ENCODE data around the gene SECTM1. TPM values are rescaled to one million over a fixed set of nuclear protein-coding genes. Genes with fewer than 3 reads are reported as not detected.

The SECTM1 gene
- total RNA-seq, 1 donor from 2014 or later, result 14.6 TPM

DNA sequence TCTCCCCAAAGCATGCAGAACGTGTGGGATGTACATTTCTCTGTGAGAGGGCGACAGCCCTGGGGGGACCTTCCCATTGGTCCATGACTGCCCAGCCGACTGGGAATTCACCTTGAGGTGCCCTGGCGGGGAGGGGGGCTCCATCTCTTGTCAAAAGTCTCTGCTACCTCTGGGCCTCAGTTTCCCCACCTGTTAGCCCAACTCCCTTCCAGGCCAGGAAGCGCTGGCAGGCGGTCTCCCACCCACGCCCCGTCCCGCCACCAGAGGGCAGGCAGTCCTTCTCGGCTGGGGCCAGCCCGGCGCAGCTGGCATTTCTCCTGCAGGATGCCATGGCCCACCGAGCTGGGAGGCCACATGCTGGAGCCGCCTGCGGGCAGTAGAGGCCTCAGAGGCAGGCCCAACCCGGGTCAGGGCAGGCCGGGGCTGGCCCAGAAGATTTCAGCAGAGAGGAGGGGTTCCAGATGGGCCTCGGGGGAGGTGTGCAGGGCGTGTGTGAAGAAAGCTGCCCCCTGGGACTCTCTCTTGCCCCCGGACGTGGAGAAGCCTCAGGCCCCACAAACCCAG lies 32.8 kb downstream of the SECTM1 start:
- DNase-seq (ENCODE audit: low spot score), result no peak

- DNase-seq (ENCODE audit: low spot score), result no peak
These were observed 33.3 kb downstream of the SECTM1 start for GRCh38 chr17:82300228-82300627.

DNA sequence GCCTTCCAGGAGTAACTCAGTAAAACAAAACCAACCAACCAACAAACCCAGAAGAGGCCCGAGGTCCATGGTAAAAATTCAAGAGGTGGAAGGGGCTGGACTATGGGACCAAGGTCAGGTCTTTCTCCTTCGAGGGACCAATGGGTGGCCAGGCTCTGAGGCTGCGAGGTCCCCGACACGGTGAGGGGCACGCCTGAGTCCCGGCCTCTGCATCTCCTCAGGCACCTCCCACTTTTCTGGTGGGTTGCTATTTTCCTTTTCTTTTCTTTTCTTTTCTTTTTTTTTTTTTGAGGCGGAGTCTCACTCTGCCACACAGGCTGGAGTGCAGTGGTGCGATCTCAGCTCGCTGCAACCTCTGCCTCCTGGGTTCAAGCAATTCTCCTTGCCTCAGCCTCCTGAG lies 34.1 kb downstream of the SECTM1 start:
- DNase-seq (ENCODE audit: low spot score), result no peak

- no peak for DNase-seq (ENCODE audit: low spot score)
These were observed 34.8 kb downstream of the SECTM1 start for GRCh38 chr17:82298538-82299421.

DNA sequence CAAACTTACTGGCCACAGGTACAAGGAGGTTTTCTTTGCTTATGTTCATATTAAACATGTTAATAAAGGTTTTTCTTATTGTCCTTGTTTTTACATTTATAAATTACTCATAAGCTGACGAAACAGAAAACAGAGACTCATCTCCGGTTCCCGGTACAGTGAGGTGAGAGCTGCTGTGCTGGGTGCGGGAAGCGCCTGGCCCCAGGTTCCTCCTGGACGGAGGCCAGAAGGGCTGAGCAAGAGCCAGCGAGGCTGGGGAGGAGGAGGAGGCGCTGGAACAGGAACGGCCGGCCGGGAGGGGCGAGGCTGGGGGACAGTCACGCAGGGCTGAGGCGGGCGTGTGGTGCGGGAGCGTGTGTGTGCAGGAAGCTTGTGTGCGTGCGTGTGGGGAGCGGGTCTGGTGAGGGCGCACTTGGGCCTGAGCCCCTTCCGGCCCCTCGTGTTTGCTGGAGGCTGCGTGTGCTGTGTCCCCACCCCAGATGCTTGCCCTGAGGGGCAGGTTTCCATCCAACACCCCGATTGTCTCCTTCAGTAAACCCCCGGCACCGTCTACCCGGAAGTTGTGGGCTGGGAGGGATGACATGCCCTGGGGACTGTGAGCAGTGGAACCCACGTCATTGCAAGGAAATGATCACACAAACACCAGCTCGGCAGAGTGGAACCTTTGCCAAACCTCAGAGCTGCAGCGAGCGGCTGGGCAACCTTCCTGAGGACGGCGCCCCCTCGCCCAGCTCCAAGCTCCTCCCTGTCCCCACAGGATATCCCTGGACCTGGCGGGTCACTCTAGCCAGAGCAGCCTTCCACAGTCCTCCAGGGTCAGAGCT lies 35.6 kb downstream of the SECTM1 start:
- peak; percentile 97 for DNase-seq (ENCODE audit: low spot score)

DNA sequence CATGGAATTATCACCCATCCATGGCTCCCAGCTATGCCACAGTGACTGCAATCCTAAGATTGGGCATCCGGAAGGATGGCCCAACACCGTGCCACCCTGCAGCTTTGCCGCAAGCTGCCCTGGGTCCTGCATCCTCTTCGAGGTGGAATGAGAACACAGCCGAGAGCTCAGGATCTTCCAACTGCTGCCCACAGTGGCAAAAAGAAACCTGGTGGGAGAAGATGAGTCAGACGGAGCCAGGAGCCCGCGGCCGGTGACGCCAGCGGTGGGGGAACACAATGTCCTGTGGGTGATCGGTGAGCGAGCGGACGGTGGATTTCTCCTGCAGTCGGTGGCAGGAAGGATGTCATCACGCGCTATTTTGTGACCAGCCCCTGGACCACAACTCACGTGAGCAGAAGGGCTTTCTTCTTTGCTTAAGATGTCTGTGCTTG lies 36.3 kb downstream of the SECTM1 start:
- DNase-seq (ENCODE audit: low spot score), result peak; percentile 96

GRCh38 chr17:82296511-82297279 lies 36.9 kb downstream of the SECTM1 start:
- no peak for DNase-seq (ENCODE audit: low spot score)

DNA sequence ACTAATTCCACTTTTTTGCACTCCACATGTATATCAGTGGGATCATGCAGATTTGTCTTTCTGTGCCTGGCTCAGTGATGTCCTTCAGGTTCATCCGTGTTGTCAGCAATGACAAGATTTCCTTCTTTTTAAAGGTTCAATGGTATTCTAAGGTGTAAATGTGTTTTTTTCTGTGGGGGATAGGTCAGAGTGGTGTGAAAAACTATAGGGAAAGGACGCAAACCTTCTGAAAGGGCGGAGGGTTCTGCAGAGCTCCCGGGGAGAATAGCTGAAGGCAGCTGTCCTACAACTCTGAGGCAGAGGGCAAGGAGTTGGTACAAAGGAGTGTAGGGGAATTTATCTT lies 38.1 kb downstream of the SECTM1 start:
- no peak for DNase-seq (ENCODE audit: low spot score)

DNA sequence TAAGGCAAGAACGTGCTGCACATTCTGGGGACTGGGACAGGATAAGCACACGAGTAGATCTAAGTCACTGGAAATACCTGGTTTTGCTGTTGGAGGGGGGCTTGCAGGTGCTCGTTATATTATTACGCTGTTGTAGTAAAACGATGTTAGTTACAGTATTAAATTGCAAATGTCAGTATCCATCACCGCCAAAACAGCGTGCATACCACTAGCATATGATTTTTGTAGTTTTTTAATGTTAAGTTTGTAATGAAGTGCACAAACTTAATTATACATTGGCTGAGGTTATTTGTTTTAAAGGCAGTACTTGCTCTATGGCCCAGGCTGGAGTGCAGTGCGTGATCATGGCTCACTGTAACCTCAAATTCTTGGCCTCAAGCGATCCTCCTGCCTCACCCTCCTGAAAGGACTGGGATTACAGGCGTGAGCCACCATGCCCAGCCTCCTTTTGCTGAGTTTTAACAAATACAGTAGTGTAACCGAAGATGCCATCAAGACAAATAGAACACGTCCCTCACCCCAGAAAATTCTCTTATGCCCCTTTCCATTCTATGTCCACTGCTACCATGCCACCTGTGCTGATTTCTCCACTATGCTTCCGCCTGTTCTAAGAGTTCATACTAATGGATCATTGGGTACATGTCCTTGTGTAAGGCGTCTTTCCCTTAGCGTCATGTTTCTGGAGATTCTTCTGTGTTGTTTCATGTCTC lies 39.3 kb downstream of the SECTM1 start:
- DNase-seq (ENCODE audit: low spot score), result no peak

DNA sequence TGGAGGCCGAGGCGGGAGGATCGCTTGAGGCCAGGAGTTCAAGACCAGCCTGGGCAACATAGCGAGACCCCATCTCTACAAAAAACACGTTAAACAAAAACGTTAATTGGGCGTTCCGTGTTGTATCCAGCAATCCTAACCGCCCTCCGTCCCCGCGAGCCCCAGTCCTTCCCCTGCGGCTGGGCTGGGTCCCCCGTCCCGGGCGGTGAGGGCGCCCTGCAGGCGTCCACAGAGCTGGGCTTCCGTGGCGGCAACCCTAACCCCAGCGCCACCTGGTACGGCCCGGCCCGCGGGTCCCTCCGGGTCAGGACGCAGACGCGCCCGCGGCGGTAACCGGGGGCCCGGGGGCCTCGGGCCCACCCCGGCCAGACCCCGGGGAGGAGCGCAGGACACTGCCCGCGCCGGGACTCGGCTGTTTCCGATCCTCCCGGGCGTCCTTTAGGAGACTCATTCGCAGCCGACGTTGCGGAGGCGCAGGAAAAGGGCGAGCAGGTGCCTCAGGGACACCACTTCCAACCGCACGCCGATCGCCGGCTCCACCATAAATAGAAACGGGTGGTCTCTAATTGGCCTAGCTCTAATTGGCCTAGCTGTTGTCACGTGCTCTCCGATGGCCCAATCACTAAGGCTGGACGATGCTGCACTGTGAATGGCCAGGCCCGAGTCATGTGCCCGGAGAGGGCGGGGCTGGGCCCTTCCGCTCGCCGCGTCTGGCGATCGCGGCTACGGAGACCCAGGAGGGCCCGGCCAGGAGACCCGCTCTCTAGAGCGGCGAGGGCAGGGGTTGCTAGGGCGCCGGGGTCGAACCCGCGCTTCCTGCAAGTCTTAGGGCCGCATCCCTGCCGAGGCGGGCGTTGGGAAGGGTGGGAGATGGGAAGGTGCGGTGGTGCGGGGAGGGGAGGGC lies 41.1 kb downstream of the SECTM1 start:
- DNase-seq (ENCODE audit: low spot score), result peak; percentile 98

DNA sequence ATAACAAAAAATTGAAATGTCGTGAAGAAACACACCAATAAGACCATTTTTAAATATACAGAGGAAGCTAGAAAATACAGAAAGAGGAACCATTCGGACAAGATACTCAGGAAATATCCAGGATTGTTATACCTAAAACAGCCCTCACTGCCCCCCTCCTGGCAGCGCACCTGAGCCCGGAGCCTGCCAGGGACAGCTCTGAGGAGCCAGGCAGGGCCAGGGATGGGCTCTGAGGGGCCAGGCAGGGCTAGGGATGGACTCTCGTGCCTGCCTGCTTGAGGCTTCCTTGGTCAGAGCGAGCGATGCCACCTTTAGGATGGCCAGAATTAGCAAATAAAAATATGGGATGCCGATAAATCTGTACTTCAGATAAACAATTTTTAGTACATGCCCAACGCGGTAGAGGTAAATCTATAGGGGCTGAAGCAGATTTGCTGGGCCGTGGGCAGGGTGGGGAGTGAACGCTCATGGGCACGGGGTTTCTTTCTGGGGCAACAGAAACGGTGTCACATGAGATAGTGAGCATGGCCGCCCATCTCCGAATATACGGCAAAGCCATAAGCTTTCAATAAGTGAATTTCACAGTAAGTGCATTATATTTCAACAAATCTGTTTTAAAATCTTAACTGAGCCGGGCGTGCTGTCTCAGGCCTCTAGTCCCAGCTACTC lies 41.9 kb downstream of the SECTM1 start:
- no peak for DNase-seq (ENCODE audit: low spot score)

DNA sequence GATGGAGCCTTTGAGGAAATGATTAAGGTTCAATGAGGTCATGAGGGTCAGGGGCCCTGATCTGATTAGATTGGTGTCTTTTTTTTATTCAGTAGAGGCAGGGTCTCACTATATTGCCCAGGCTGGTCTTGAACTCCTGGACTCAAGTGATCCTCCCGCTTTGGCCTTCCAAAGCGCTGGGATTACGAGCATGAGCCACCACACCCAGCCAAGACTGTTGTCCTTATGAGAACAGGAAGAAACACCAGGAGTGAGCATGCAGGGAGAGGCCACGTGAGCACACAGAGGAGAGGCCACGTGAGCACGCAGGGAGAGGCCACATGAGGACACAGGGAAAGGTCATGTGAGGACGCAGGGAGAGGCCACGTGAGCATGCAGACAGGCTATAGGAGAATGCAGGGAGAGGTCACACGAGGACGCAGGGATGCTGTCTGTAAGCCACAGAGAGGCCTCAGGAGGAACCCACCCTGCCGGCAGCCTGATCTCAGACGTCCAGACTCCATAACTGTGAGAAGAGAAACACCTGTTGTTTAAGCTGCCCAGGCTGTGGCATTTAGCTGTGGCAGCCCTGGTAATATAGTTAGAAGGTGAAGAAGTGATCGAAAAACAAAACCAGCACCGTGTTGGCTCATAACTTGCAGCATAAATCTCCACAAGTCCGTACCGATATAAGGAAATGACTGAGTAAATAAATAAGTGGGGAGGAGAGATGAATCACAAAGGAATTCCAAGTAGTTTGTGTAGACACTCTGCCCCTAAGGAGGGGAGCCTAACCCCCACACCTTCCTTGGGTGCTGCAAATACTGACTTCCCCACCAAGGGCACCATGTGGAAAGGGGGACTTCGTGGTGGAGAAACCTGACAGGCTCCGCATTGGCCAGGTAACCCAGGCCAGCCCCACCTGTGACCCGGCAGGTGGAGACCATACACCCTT lies 45.4 kb downstream of the SECTM1 start:
- DNase-seq (ENCODE audit: low spot score), result no peak

- no peak for DNase-seq (ENCODE audit: low spot score)
These were observed 46.3 kb downstream of the SECTM1 start for GRCh38 chr17:82287013-82287867.

- DNase-seq (ENCODE audit: low spot score), result no peak
These were observed 48.4 kb downstream of the SECTM1 start for GRCh38 chr17:82285141-82285540.

DNA sequence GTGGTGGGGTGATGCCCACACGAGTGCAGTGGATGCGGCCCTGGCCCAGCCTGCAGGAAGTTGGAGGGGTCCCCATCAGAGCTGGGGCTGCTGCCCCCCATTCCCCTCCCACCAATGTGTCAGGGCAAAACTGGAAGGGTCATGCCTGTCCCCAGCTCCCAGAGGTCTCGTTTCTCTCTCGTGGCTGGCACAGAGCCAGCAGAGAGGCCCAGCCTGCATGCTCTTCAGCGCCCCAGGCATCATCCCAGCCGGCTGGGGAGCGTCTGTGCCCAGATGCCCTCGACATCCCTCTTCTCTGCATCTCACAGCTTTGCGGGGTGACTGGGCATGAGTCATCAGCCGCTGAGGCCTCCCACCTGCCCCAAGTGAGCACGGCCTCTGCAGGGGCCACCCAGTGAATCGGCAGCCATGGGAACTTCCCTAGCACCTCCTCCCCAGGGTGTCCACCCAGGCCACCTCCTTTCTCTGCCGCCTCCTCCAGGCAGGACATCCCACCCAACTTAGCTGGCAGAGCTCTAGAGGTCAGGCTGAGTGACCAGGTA lies 50.3 kb downstream of the SECTM1 start:
- DNase-seq (ENCODE audit: low spot score), result no peak

All from mesenteric fat pad (tissue), 1 donor.